Astrocyte (in vitro differentiated cells and primary cell): Measurements from ENCODE around the gene LIPC. TPM values are rescaled to one million over a fixed set of nuclear protein-coding genes. Genes with fewer than 3 reads are reported as not detected.

Source experiments
- DNase-seq: peaks from one replicate; pipeline ENCODE4 v3.0.0-alpha.2; 2010; ENCODE audit warnings: low read depth
- FAIRE-seq: peaks from 2 replicates; lab custom pipeline; 2011; peaks lifted over from hg19 to GRCh38; lab: Jason Lieb, UNC
- H2AFZ ChIP-seq: 2 replicates; pipeline ENCODE4 v1.6.0; 2012; ENCODE audit warnings: low read depth, low read length, inconsistent platforms
- H3K27ac ChIP-seq: 2 replicates; pipeline ENCODE4 v1.5.1; 2011; ENCODE audit warnings: low read depth, low read length, inconsistent platforms
- H3K27me3 ChIP-seq: 2 replicates; pipeline ENCODE4 v1.6.0; 2011; ENCODE audit warnings: low read length, inconsistent platforms; ENCODE audit not compliant: insufficient read depth
- H3K36me3 ChIP-seq: 2 replicates; pipeline ENCODE4 v1.5.1; 2011; ENCODE audit warnings: low read length, inconsistent platforms; ENCODE audit not compliant: insufficient read depth
- H3K4me1 ChIP-seq: 2 replicates; pipeline ENCODE4 v1.5.1; 2011; ENCODE audit warnings: low read length, inconsistent platforms; ENCODE audit not compliant: insufficient read depth
- H3K4me2 ChIP-seq: 2 replicates; pipeline ENCODE4 v1.6.0; 2012; ENCODE audit warnings: low read length, inconsistent platforms
- H3K4me3 ChIP-seq: 2 replicates; pipeline ENCODE4 v1.5.1; 2011; ENCODE audit warnings: low read depth, mild to moderate bottlenecking, low read length, inconsistent platforms; ENCODE audit not compliant: insufficient read depth
- H3K79me2 ChIP-seq: 2 replicates; pipeline ENCODE4 v1.6.0; 2012; ENCODE audit warnings: mild to moderate bottlenecking, low read length, inconsistent platforms; ENCODE audit not compliant: insufficient read depth
- H3K9ac ChIP-seq: 2 replicates; pipeline ENCODE4 v1.6.0; 2012; ENCODE audit warnings: mild to moderate bottlenecking, low read length, inconsistent platforms
- H3K9me3 ChIP-seq: 2 replicates; pipeline ENCODE4 v1.5.1; 2012; ENCODE audit warnings: low read depth, mild to moderate bottlenecking, low read length, inconsistent platforms; ENCODE audit not compliant: insufficient read depth
- H4K20me1 ChIP-seq: 2 replicates; pipeline ENCODE4 v1.6.0; 2012; ENCODE audit warnings: low read length, inconsistent platforms; ENCODE audit not compliant: insufficient read depth
- H3K27ac Mint-ChIP-seq: one replicate; pipeline ENCODE4 v1.8.0; 2021; ENCODE audit warnings: mild to moderate bottlenecking, mixed read lengths; ENCODE audit not compliant: unreplicated experiment
- H3K27me3 Mint-ChIP-seq: one replicate; pipeline ENCODE4 v1.8.0; 2021; ENCODE audit warnings: low read depth, mixed read lengths; ENCODE audit not compliant: unreplicated experiment
- H3K36me3 Mint-ChIP-seq: one replicate; pipeline ENCODE4 v1.8.0; 2021; ENCODE audit warnings: low read depth, mixed read lengths; ENCODE audit not compliant: unreplicated experiment
- H3K4me1 Mint-ChIP-seq: one replicate; pipeline ENCODE4 v1.8.0; 2021; ENCODE audit warnings: low read depth, mixed read lengths; ENCODE audit not compliant: unreplicated experiment
- H3K4me3 Mint-ChIP-seq: one replicate; pipeline ENCODE4 v1.8.0; 2021; ENCODE audit warnings: mild to moderate bottlenecking, moderate library complexity, mixed read lengths; ENCODE audit not compliant: unreplicated experiment
- H3K9me3 Mint-ChIP-seq: one replicate; pipeline ENCODE4 v1.8.0; 2021; ENCODE audit warnings: mild to moderate bottlenecking, mixed read lengths; ENCODE audit not compliant: unreplicated experiment
- CTCF ChIP-seq: IDR thresholded peaks from 2 replicates; pipeline ENCODE4 v1.5.1; 2011; ENCODE audit warnings: low read depth, mild to moderate bottlenecking, inconsistent platforms, low read length, moderate library complexity; ENCODE audit not compliant: insufficient read depth
- EZH2 ChIP-seq: IDR thresholded peaks from 2 replicates; pipeline ENCODE4 v1.6.1; 2012; ENCODE audit warnings: mild to moderate bottlenecking, low read length, inconsistent platforms; ENCODE audit not compliant: insufficient read depth
- total RNA-seq: library from RNA; stranded (reverse); gene quantifications from 2 replicates; pipeline ENCODE4 v1.2.1, GENCODE V29; 2021

LIPC gene
- total RNA-seq, 1 donor from 2014 or later: not detected

GRCh38 chr15:58404722-58405121 lies 27.1 kb upstream of the LIPC start:
- Histone ChIP-seq H3K9ac (no peak overlapping the region), H4K20me1 (no peaks in the 10 kb centered on the region), H3K79me2 (no peaks in the 10 kb centered on the region), H3K4me2 (no peak overlapping the region), H3K9me3 (no peaks in the 10 kb centered on the region), H3K27ac (no peak overlapping the region), H3K36me3 (no peaks in the 10 kb centered on the region), H2AFZ (no peak overlapping the region), H3K4me3 (no peak overlapping the region), H3K27me3 (peaks cover 3% of the 10 kb centered on the region), H3K4me1 (no peaks in the 10 kb centered on the region)
- H3K4me3 Mint-ChIP-seq: no peak overlapping the region
- no peaks in the 10 kb centered on the region for H3K9me3 Mint-ChIP-seq
- peaks cover 16% of the 10 kb centered on the region for H3K27me3 Mint-ChIP-seq
- H3K27ac Mint-ChIP-seq: no peak overlapping the region
- H3K4me1 Mint-ChIP-seq: peaks cover 4% of the 10 kb centered on the region
- no peak for FAIRE-seq
- no peaks in the 10 kb centered on the region for H3K36me3 Mint-ChIP-seq
- no peak for DNase-seq
- TF ChIP-seq CTCF (no peak), EZH2 (no peak)

DNA sequence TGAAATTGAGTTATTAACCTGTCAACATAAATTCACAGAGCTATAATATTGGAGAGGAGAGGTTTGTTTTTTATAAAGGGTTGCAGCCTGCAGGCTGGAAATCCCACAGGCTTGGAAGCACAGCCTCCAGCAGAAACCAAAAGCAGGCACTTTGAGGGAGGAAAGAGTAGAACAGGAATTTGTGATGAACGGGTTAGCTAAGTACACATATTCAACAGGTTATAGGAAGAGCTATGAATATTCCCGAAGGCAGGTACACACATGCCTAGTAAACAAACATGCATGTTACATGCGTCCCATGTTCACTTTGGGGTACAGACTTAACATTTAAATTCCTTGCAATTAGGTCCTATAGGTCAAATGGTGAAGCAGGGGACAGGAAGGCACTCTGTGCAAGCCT lies 25.9 kb upstream of the LIPC start:
- FAIRE-seq: no peak

More for the DNA sequence above, 25.9 kb upstream of the LIPC start:
- Histone ChIP-seq H3K9me3 (no peaks in the 10 kb centered on the region), H3K79me2 (no peaks in the 10 kb centered on the region), H3K4me2 (no peak overlapping the region), H3K27ac (no peak overlapping the region), H3K36me3 (no peaks in the 10 kb centered on the region), H3K27me3 (peaks cover 3% of the 10 kb centered on the region), H3K9ac (no peak overlapping the region), H4K20me1 (no peaks in the 10 kb centered on the region), H2AFZ (no peak overlapping the region), H3K4me1 (no peaks in the 10 kb centered on the region), H3K4me3 (no peak overlapping the region)
- no peak for DNase-seq
- Mint-ChIP-seq H3K27ac (no peak overlapping the region), H3K9me3 (no peaks in the 10 kb centered on the region), H3K4me1 (peaks cover 4% of the 10 kb centered on the region), H3K27me3 (peaks cover 16% of the 10 kb centered on the region), H3K4me3 (no peak overlapping the region), H3K36me3 (no peaks in the 10 kb centered on the region)
- TF ChIP-seq CTCF (no peak), EZH2 (no peak)
